HEK293 (cell line): ENCODE measurements around the gene CD109.

Experiments used
- CTCF ChIA-PET: fragments of 350-600 bp; formaldehyde crosslinking; extraction: SDS; loops from one replicate; lab custom pipeline; 2021; ENCODE audit warnings: antibody characterized with exemption; lab: Yijun Ruan, JAX
- POLR2A ChIA-PET: fragments of 300-600 bp; formaldehyde crosslinking; extraction: SDS; loops from one replicate; lab custom pipeline; 2020; ENCODE audit warnings: antibody characterized with exemption, inconsistent platforms; lab: Yijun Ruan, JAX
- H3K27ac ChIP-seq: fragments of 200-500 bp; sonication (Bioruptor generic); 2 replicates; pipeline ENCODE4 v1.5.1; 2014; ENCODE audit warnings: low read depth, low read length, control low read depth, inconsistent platforms; ENCODE audit errors: extremely low read depth
- H3K36me3 ChIP-seq, 2 experiments: fragments of 200-500 bp in 1 of 2; sonication (Bioruptor generic) in 1 of 2; 1 replicate in 1 of 2; 2 replicates in 1 of 2; pipeline ENCODE4 v1.5.1; 2014 to 2017; ENCODE audit warnings: inconsistent platforms in 2 of 2, low read length in 2 of 2; ENCODE audit not compliant: control insufficient read depth in 2 of 2, insufficient read depth in 1 of 2
- H3K4me1 ChIP-seq: fragments of 200-500 bp; sonication (Bioruptor generic); 2 replicates; pipeline ENCODE4 v1.5.1; 2014; ENCODE audit warnings: mild to moderate bottlenecking, low read length, inconsistent platforms; ENCODE audit not compliant: control insufficient read depth, insufficient read depth
- H3K4me3 ChIP-seq: 2 replicates; pipeline ENCODE4 v1.5.1; 2011; ENCODE audit warnings: low read depth, mild to moderate bottlenecking, control low read depth, low read length, moderate library complexity
- H3K9me3 ChIP-seq: fragments of 200-500 bp; sonication (Bioruptor generic); 2 replicates; pipeline ENCODE4 v1.5.1; 2014; ENCODE audit warnings: low read depth, low read length, inconsistent platforms; ENCODE audit not compliant: control insufficient read depth, insufficient read depth
- BCL6B ChIP-seq: fragments of 450-650 bp; formaldehyde crosslinking; IDR thresholded peaks from 2 replicates; pipeline ENCODE4 v1.5.1; 2017; ENCODE audit warnings: missing biosample characterization, missing genetic modification characterization
- CTCF ChIP-seq: fragments of 450-650 bp; formaldehyde crosslinking; IDR thresholded peaks from 2 replicates; pipeline ENCODE4 v1.5.1; 2016; ENCODE audit warnings: missing biosample characterization, missing genetic modification characterization
- PATZ1 ChIP-seq: fragments of 450-650 bp; formaldehyde crosslinking; IDR thresholded peaks from 2 replicates; pipeline ENCODE4 v1.5.1; 2016; ENCODE audit warnings: missing biosample characterization, missing genetic modification characterization
- SETDB1 ChIP-seq: IDR thresholded peaks from one replicate; pipeline ENCODE4 v1.6.1; 2017; ENCODE audit warnings: mild to moderate bottlenecking, low read length, moderate library complexity, mixed read lengths; ENCODE audit not compliant: insufficient read length
- ZBTB49 ChIP-seq: fragments of 450-650 bp; formaldehyde crosslinking; IDR thresholded peaks from 2 replicates; pipeline ENCODE4 v1.5.1; 2016; ENCODE audit warnings: missing biosample characterization, missing genetic modification characterization, low read depth
- ZBTB7A ChIP-seq: fragments of 450-650 bp; formaldehyde crosslinking; IDR thresholded peaks from 2 replicates; pipeline ENCODE4 v1.5.1; 2016; ENCODE audit warnings: low read depth, missing biosample characterization, missing genetic modification characterization
- ZEB2 ChIP-seq: fragments of 450-650 bp; formaldehyde crosslinking; IDR thresholded peaks from 2 replicates; pipeline ENCODE4 v1.5.1; 2016; ENCODE audit warnings: missing biosample characterization, missing genetic modification characterization
- ZNF239 ChIP-seq: fragments of 450-650 bp; formaldehyde crosslinking; IDR thresholded peaks from 2 replicates; pipeline ENCODE4 v1.5.1; 2016; ENCODE audit warnings: missing biosample characterization, missing genetic modification characterization
- ZNF274 ChIP-seq, 2 experiments: fragments of 200-500 bp in 1 of 2; fragments of 450-650 bp in 1 of 2; sonication (Bioruptor generic) in 1 of 2; formaldehyde crosslinking in 1 of 2; IDR thresholded peaks; 2 replicates each; pipeline versions ENCODE4 v1.5.1 to v1.6.1; 2014 to 2016; ENCODE audit warnings: borderline replicate concordance in 1 of 2, inconsistent platforms in 1 of 2, low read length in 1 of 2, missing biosample characterization in 1 of 2, missing genetic modification characterization in 1 of 2
- ZNF335 ChIP-seq: fragments of 450-650 bp; formaldehyde crosslinking; conservative IDR thresholded peaks from 2 replicates; pipeline ENCODE4 v1.5.1; 2016; ENCODE audit warnings: missing biosample characterization, missing genetic modification characterization
- ZNF350 ChIP-seq: fragments of 450-650 bp; formaldehyde crosslinking; IDR thresholded peaks from 2 replicates; pipeline ENCODE4 v1.5.0; 2017; ENCODE audit warnings: missing biosample characterization, mild to moderate bottlenecking, missing genetic modification characterization
- ZNF426 ChIP-seq: fragments of 450-650 bp; formaldehyde crosslinking; IDR thresholded peaks from 2 replicates; pipeline ENCODE4 v1.5.1; 2017; ENCODE audit warnings: missing biosample characterization, missing genetic modification characterization, mild to moderate bottlenecking, inconsistent platforms, moderate library complexity
- ZNF488 ChIP-seq: fragments of 450-650 bp; formaldehyde crosslinking; IDR thresholded peaks from 2 replicates; pipeline ENCODE4 v1.5.1; 2016; ENCODE audit warnings: missing biosample characterization, missing genetic modification characterization
- ZNF548 ChIP-seq: fragments of 450-650 bp; formaldehyde crosslinking; IDR thresholded peaks from 2 replicates; pipeline ENCODE4 v1.5.1; 2016; ENCODE audit warnings: missing biosample characterization, missing genetic modification characterization
- ZNF596 ChIP-seq: fragments of 450-650 bp; IDR thresholded peaks from 2 replicates; pipeline ENCODE4 v1.5.0; 2018; ENCODE audit warnings: missing biosample characterization, mild to moderate bottlenecking, missing genetic modification characterization, moderate library complexity
- ZNF624 ChIP-seq: fragments of 450-650 bp; formaldehyde crosslinking; IDR thresholded peaks from 2 replicates; pipeline ENCODE4 v1.5.1; 2017; ENCODE audit warnings: missing biosample characterization, missing genetic modification characterization
- ZNF629 ChIP-seq: fragments of 450-650 bp; formaldehyde crosslinking; IDR thresholded peaks from 2 replicates; pipeline ENCODE4 v1.5.1; 2017; ENCODE audit warnings: missing biosample characterization, missing genetic modification characterization
- ZNF664 ChIP-seq: fragments of 450-650 bp; formaldehyde crosslinking; IDR thresholded peaks from 2 replicates; pipeline ENCODE4 v1.5.1; 2016; ENCODE audit warnings: missing biosample characterization, missing genetic modification characterization
- ZNF843 ChIP-seq: fragments of 450-650 bp; formaldehyde crosslinking; IDR thresholded peaks from 2 replicates; pipeline ENCODE4 v1.5.1; 2016; ENCODE audit warnings: missing biosample characterization, missing genetic modification characterization

CD109 gene

GRCh38 chr6:73648166-73648565 is 47.8 kb upstream of the CD109 start:
- POLR2A ChIA-PET: interaction anchor here (0.6 kb wide), 1 partner anchor 45 kb away, joined by 4 read pairs; no protein-coding TSS in a partner anchor
- Histone ChIP-seq H3K4me1 (no peaks in the 10 kb centered on the region), H3K9me3 (no peaks in the 10 kb centered on the region), H3K4me3 (no peak overlapping the region), H3K36me3 (peaks cover 0 to 3% of the 10 kb centered on the region in 2 experiments; a peak in 2 of 3 replicates), H3K27ac (no peak overlapping the region)
- TF ChIP-seq ZEB2 (tag by site-specific recombination) (no peak), SETDB1 (no peak), ZNF548 (tag by site-specific recombination) (no peak), ZNF274 (IDR thresholded peaks at IDR 0.05; ENCODE audit: low read length) (no peak), ZNF274 (tag by site-specific recombination; IDR thresholded peaks at IDR 0.05; ENCODE audit: borderline replicate concordance) (no peak), ZNF239 (no peak), BCL6B (tag by site-specific recombination) (no peak), CTCF (tag by site-specific recombination) (no peak), ZNF624 (tag by site-specific recombination) (no peak), ZNF596 (tag by site-specific recombination) (no peak), ZNF350 (tag by site-specific recombination) (no peak), ZBTB7A (tag by site-specific recombination) (no peak), ZNF488 (tag by site-specific recombination) (no peak), ZNF629 (tag by site-specific recombination) (no peak), PATZ1 (tag by site-specific recombination) (no peak), ZNF426 (no peak), ZNF843 (no peak), ZBTB49 (no peak), ZNF664 (tag by site-specific recombination) (no peak), ZNF335 (tag by site-specific recombination) (no peak)
- CTCF ChIA-PET: interaction anchor here (0.6 to 1.0 kb wide), 3 partner anchors 10 to 91 kb away, joined by 3 read pairs; no protein-coding TSS in a partner anchor
